Activated naive CD4-positive, alpha-beta T cell treated with anti-CD3 and anti-CD28 coated beads, Interleukin-2, amount 50 U/mL, for 72 hours (primary cell): ENCODE data around the gene MIF4GD. TPM values are rescaled to one million over a fixed set of nuclear protein-coding genes. Genes with fewer than 3 reads are reported as not detected.
A peak's percentile ranks its signal among the peaks of the same experiment; 100 is the strongest.
"Not testable (repeated sequence)": the region's sequence is repeated elsewhere in the genome, so short reads cannot be mapped to it uniquely, and the experiment has no call there.

Source experiments
- ATAC-seq, 2 donors: fragments of 150-1000 bp; cut with Tn5 transposase; 2 replicates each; pipeline ENCODE4 v1.10.0; 2021; ENCODE audit warnings: mild to moderate bottlenecking in 2 of 2, moderate library complexity in 2 of 2
- DNase-seq, 2 donors: peaks; one replicate each; pipeline ENCODE4 v3.0.0; 2021 to 2022; ENCODE audit warnings: low spot score in 2 of 2
- H3K27ac Mint-ChIP-seq, 2 donors: one replicate each; pipeline ENCODE4 v1.8.0; 2022; ENCODE audit warnings: mild to moderate bottlenecking in 2 of 2, mixed read lengths in 2 of 2
- H3K36me3 Mint-ChIP-seq, 2 donors: one replicate each; pipeline ENCODE4 v1.8.0; 2022; ENCODE audit warnings: mixed read lengths in 2 of 2
- H3K9me3 Mint-ChIP-seq, 2 donors: one replicate each; pipeline ENCODE4 v1.8.0; 2022; ENCODE audit warnings: mixed read lengths in 2 of 2
- total RNA-seq, 2 donors: library from RNA; stranded (reverse); gene quantifications; one replicate each; pipeline ENCODE4 v1.2.3, GENCODE V29; 2022

Gene MIF4GD
- total RNA-seq, 2 donors from 2014 or later = 33.4 to 37.8 TPM

DNA sequence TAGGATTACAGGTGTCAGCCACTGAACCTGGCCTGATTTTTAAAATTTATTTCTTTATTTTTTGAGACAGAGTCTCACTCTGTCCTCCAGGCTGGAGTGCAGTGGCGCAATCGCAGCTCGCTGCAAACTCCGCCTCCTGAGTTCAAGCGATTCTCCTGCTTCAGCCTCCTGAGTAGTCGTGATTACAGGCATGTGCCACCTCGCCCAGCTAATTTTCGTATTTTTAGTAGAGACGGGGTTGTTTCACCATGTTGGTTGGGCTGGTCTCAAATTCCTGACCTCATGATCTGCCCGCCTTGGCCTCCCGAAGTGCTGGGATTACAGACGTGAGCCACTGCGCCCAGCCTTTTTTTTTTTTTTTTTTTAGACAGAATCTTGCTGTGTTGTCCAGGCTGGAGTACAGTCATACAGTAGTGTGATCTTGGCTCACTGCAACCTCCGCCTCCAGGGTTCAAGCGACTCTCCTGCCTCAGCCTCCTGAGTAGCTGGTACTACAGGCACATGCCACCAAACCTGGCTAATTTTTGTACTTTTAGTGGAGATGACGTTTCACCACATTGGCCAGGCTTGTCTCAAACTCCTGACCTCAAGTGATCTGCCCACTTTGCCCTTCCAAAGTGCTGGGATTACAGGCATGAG, 21.9 kb upstream of the MIF4GD start:
- not testable (repeated sequence) for H3K9me3 Mint-ChIP-seq, ATAC-seq, DNase-seq
- peaks cover 6 to 13% of the 10 kb centered on the region in 2 donors for H3K36me3 Mint-ChIP-seq
- peak overlapping the region; percentile 14 to 32 for H3K27ac Mint-ChIP-seq

DNA sequence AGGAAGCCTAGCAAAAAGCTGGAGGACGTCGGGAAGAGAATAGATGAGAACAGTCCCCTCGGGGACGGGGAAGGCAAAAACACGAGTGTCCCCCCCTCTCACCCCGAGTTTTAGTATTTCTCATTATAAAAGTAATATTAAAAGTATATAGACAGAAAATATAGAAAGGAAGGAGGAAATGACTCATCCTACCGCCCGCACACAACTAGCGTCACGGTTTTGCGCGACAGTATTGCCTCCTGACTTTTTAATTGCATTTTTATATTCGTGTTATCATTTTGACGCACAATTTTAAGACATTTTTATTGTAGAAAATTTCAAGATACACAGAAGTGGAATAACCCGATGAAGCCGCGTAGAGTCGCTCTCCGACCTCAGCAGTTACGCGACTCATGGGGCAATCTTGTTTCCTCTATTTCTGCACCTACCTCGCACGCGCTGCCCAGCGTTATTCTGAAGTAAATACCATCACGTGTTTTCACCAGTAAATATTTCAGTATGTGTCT, 18.9 kb upstream of the MIF4GD start:
- ATAC-seq = peak; percentile 21 to 30
- Mint-ChIP-seq H3K36me3 (peaks cover 20 to 31% of the 10 kb centered on the region in 2 donors), H3K27ac (peak overlapping the region; percentile 94 to 100), H3K9me3 (no peaks in the 10 kb centered on the region)
- no peak for DNase-seq

DNA sequence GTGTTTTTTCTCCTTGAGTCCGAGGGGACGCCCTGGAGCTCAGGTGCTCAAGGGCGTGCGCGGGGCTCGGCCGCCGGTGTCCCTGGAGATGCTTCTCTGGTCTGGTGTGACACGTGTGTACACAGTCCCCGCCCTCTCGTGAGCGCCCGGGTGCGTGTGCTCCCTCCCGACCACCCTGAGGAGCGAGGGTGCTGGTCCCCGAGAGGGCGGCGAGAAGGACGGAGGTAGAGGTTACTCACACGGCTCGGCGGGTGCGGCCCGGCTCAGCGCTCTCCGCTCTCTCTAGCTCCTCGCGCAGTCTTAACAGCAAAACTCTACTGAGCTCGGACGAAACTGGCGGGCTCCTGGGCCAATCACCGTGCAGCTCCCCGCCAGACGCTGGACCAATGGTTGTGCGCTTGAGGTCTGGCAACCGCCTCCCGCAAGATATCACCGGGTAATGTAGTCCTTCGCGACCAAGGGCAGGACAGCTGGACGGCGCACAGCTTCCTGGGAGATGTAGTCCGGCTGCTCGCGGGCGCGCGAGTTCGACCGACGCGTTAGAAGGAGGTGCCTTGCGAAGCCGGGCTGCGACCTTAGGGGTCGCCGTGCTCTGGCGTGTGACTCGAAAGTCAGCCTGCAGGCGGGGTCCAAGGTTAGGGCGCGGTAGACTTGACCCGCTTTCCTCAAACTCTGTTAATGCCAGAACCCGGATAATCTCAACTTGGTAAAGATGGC, 18.2 kb upstream of the MIF4GD start, which contains the start of gene SLC25A19:
Gene SLC25A19 (minus strand): TSS at position 319 of the 717 bp plus-strand sequence. CDS start 2,669 bp downstream, outside the sequence.
- H3K9me3 Mint-ChIP-seq = no peaks in the 10 kb centered on the region
- peak within 1 kb of the TSS; percentile 94 to 100 for H3K27ac Mint-ChIP-seq
- DNase-seq (peak; percentile 93 to 98), ATAC-seq (peak; percentile 94)
- peaks cover 20 to 31% of the 10 kb centered on the region in 2 donors for H3K36me3 Mint-ChIP-seq

DNA sequence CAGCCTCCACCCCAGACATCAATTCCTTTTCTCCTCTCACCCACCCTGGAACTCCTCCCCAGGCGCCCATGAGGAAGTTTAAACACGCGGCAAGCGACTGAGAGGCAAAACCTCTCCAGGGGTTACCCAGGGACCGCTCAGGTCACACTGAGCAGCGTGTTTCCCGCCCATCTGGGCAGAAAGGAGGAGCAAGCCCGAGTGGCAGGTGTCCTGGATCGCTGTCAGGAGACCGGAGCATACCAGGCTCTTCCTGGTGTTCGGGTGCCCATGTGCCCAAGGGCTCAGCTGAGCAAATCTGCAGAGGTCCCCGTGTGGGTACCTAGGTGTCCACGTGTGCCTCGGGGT, 17.7 kb upstream of the MIF4GD start:
- no peaks in the 10 kb centered on the region for H3K9me3 Mint-ChIP-seq
- peak overlapping the region; percentile 94 to 100 for H3K27ac Mint-ChIP-seq
- ATAC-seq (peak; percentile 31 to 38), DNase-seq (peak; percentile 53 to 70)
- peaks cover 20 to 32% of the 10 kb centered on the region in 2 donors for H3K36me3 Mint-ChIP-seq

GRCh38 chr17:75288359-75288758, 17.3 kb upstream of the MIF4GD start:
- Mint-ChIP-seq H3K27ac (peak overlapping the region; percentile 94 to 100), H3K36me3 (peaks cover 24 to 35% of the 10 kb centered on the region in 2 donors), H3K9me3 (no peaks in the 10 kb centered on the region)
- DNase-seq = no peak
- no peak for ATAC-seq

DNA sequence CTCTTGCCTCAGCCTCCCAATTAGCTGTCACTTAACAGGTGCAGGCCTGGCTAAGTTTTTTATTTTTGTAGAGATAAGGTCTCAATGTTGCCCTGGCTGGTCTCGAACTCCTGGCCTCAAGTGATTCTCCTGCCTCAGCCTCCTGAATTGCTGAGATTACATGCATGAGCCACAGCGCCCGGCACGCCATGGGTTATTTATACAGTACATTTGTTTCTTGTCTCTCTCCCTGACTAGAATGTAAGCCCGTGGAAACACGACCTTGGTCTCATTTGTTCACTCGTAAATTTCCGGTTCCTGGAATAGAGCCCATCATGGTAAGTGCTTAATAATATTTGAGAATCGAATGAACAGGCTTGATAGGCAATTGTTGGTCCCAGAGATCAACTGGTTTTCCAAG, 16.2 kb upstream of the MIF4GD start:
- Mint-ChIP-seq H3K36me3 (peaks cover 26 to 39% of the 10 kb centered on the region in 2 donors), H3K27ac (peak overlapping the region in 1 of 2 donors; percentile 94), H3K9me3 (no peaks in the 10 kb centered on the region)
- no peak for ATAC-seq
- DNase-seq = no peak

- ATAC-seq (no peak), DNase-seq (no peak)
- peaks cover 26 to 47% of the 10 kb centered on the region in 2 donors for H3K36me3 Mint-ChIP-seq
- H3K9me3 Mint-ChIP-seq = no peaks in the 10 kb centered on the region
- H3K27ac Mint-ChIP-seq = no peak overlapping the region
These were observed 14.1 kb upstream of the MIF4GD start for GRCh38 chr17:75285123-75285522.

- H3K36me3 Mint-ChIP-seq = peaks cover 17 to 21% of the 10 kb centered on the region in 2 donors
- H3K9me3 Mint-ChIP-seq, DNase-seq, ATAC-seq, H3K27ac Mint-ChIP-seq: not testable (repeated sequence)
These were observed 9.2 kb upstream of the MIF4GD start for GRCh38 chr17:75280189-75280588.

GRCh38 chr17:75277664-75278071, 6.6 kb upstream of the MIF4GD start:
- Mint-ChIP-seq H3K9me3 (no peaks in the 10 kb centered on the region), H3K36me3 (peaks cover 11 to 20% of the 10 kb centered on the region in 2 donors), H3K27ac (no peak overlapping the region)
- no peak for DNase-seq
- no peak for ATAC-seq

GRCh38 chr17:75273977-75274708, 3.1 kb upstream of the MIF4GD start:
- H3K27ac Mint-ChIP-seq = peak overlapping the region; percentile 35 to 83
- no peaks in the 10 kb centered on the region for H3K9me3 Mint-ChIP-seq
- H3K36me3 Mint-ChIP-seq = peaks cover 16 to 20% of the 10 kb centered on the region in 2 donors
- ATAC-seq = no peak
- no peak for DNase-seq

DNA sequence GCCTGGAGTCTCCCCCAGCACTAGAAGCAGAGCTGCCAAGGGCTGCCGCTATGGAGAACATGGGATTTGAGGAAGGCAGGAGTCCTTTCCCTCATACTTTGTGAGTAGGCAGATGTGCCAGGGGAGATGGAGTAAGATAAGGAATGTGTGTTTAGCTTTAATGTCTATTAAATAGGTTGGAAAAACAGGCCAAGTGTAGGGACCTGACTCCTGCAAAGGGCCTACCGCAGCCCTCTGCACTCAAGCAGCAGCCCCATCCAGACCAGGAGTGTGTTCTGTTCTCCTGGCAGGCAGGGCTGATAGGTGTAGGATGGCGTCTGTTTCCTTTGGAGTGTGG, 1.8 kb upstream of the MIF4GD start:
- peak overlapping the region; percentile 81 to 91 for H3K27ac Mint-ChIP-seq

GRCh38 chr17:75271955-75272847, 1.2 kb upstream of the MIF4GD start:
- DNase-seq (no peak), ATAC-seq (no peak)
- H3K9me3 Mint-ChIP-seq = no peaks in the 10 kb centered on the region
- H3K27ac Mint-ChIP-seq = peak overlapping the region; percentile 91 to 96
- peaks cover 9 to 20% of the 10 kb centered on the region in 2 donors for H3K36me3 Mint-ChIP-seq

More for the DNA sequence above, 1.8 kb upstream of the MIF4GD start:
- H3K36me3 Mint-ChIP-seq = peaks cover 11 to 20% of the 10 kb centered on the region in 2 donors
- DNase-seq = no peak
- no peaks in the 10 kb centered on the region for H3K9me3 Mint-ChIP-seq
- ATAC-seq = no peak

- Mint-ChIP-seq H3K27ac (peak overlapping the region; percentile 91 to 96), H3K36me3 (peaks cover 9 to 26% of the 10 kb centered on the region in 2 donors)
These were observed 363 bp upstream of the MIF4GD start for GRCh38 chr17:75271233-75271954.

DNA sequence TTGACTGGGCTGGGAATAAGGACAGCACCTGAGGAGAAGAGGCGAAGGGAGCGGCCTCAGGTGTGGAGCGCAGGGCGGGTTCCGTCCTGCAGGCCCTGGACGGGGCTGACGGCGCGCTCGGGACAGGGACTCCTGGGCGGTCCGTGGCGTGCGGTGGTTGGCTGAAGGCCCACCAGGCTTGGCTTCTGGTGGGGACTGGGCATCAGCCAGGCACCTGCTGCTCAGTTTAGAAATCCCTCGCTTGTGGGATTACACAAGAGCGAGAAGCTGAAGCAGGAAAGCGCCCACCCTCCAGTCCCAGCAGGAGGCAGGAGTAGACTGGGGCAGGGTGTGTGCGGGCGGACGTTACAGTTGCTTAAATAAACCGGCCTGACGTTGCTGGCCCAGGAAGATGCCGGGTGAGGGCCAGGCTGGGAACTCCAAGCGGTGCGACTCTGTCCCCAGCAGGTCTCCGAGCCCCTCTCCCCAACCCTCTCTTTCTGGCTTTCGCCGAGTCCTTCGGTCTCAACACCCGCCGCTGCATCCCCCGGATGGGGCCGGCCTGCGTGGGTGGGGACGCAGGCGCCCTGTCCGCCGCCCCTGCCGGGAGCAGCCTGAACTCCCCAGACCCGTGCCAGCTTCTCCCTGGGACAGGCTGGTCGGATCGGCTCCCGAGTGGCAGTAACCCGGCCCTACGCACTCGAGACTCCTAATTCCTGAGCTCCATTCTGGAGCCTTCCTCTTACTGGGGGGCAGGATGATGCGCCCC, 639 bp downstream of the MIF4GD start:
- ATAC-seq = peak; percentile 61 to 68
- peaks cover 8 to 24% of the 10 kb centered on the region in 2 donors for H3K36me3 Mint-ChIP-seq
- H3K9me3 Mint-ChIP-seq = no peaks in the 10 kb centered on the region
- DNase-seq = peak; percentile 70 to 86
- H3K27ac Mint-ChIP-seq = peak overlapping the region; percentile 81 to 90

More at GRCh38 chr17:75271233-75271954, 363 bp upstream of the MIF4GD start:
- DNase-seq = peak; percentile 92 to 94
- no peaks in the 10 kb centered on the region for H3K9me3 Mint-ChIP-seq
- ATAC-seq = peak; percentile 77 to 83

DNA sequence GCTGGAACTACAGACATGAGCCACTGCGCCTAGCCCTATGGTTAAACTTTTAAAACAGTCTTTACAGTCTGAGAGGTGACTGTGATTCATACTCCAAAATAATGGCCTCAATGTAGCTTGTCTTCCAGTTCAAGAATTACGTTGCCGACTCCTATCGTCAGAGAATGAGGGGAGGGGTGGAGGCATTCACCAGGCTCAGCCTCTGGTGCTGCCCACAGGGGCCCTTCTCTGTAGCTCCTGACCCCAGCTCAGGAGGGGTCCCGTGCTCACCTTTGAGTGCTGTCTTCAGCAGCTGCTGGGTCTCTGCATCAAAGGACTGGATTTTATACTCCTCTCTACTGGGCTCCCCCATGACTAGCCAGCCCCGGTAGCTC, 1.2 kb downstream of the MIF4GD start:
- Mint-ChIP-seq H3K9me3 (no peaks in the 10 kb centered on the region), H3K27ac (peak overlapping the region; percentile 81 to 90), H3K36me3 (peaks cover 5 to 21% of the 10 kb centered on the region in 2 donors)
- DNase-seq (no peak), ATAC-seq (peak; percentile 5 to 19)
